ENCODE results near the gene MICALL1. TPM values are rescaled to one million over a fixed set of nuclear protein-coding genes. Genes with fewer than 3 reads are reported as not detected.

The MICALL1 gene
- total RNA-seq, 4 donors from 2014 or later: 14.4 to 29.4 (median 21.1) TPM

- no peak for DNase-seq
- H3K4me1 ChIP-seq: peaks cover 0 to 8% of the 10 kb centered on the region in 2 donors
These were observed 5.0 kb downstream of the MICALL1 start for GRCh38 chr22:37910890-37911672.

GRCh38 chr22:37911697-37912096 is 5.6 kb downstream of the MICALL1 start:
- Histone ChIP-seq H3K36me3 (peaks cover 0 to 12% of the 10 kb centered on the region in 2 donors), H3K4me3 (no peak overlapping the region), H3K27ac (peak overlapping the region in 1 of 4 donors; percentile 61), H3K4me1 (peaks cover 0 to 7% of the 10 kb centered on the region in 2 donors), H3K27me3 (no peaks in the 10 kb centered on the region), H3K9me3 (no peaks in the 10 kb centered on the region)
- in situ Hi-C loops (cut with MboI; ENCODE audit: low sequenced_read_pairs in 4 of 4): no loop called here
- TF ChIP-seq CTCF (IDR thresholded peaks at IDR 0.05 in 4 of 5, conservative IDR thresholded peaks at IDR 0.05 in 1 of 5): no peak
- no peak for TF ChIP-seq POLR2A (IDR thresholded peaks at IDR 0.05)
- intact Hi-C loops (cut with DNase I; ENCODE audit: low total_unique reads): no loop called here
- ATAC-seq (no peak), DNase-seq (no peak)

More at GRCh38 chr22:37910890-37911672, 5.0 kb downstream of the MICALL1 start:
- no peak for ATAC-seq
- intact Hi-C loops (cut with DNase I; ENCODE audit: low total_unique reads) (no loop called here), in situ Hi-C loops (cut with MboI; ENCODE audit: low sequenced_read_pairs in 4 of 4) (no loop called here)
- Histone ChIP-seq H3K27me3 (no peaks in the 10 kb centered on the region), H3K4me3 (no peak overlapping the region), H3K36me3 (peaks cover 0 to 5% of the 10 kb centered on the region in 2 donors), H3K9me3 (no peaks in the 10 kb centered on the region), H3K27ac (peak overlapping the region in 2 of 4 donors; percentile 26 to 61)
- TF ChIP-seq CTCF (IDR thresholded peaks at IDR 0.05 in 4 of 5, conservative IDR thresholded peaks at IDR 0.05 in 1 of 5) (no peak), POLR2A (IDR thresholded peaks at IDR 0.05) (no peak)

- DNase-seq (no peak), ATAC-seq (no peak)
- peaks cover 0 to 3% of the 10 kb centered on the region in 2 donors for H3K4me1 ChIP-seq
- H3K27me3 ChIP-seq: no peaks in the 10 kb centered on the region
- H3K36me3 ChIP-seq: peaks cover 0 to 16% of the 10 kb centered on the region in 2 donors
- in situ Hi-C loops (cut with MboI; ENCODE audit: low sequenced_read_pairs in 4 of 4) (no loop called here), intact Hi-C loops (cut with DNase I; ENCODE audit: low total_unique reads) (no loop called here)
- peak overlapping the region in 2 of 4 donors; percentile 48 to 61 for H3K27ac ChIP-seq
- H3K4me3 ChIP-seq: no peak overlapping the region
- no peaks in the 10 kb centered on the region for H3K9me3 ChIP-seq
- TF ChIP-seq CTCF (IDR thresholded peaks at IDR 0.05 in 4 of 5, conservative IDR thresholded peaks at IDR 0.05 in 1 of 5) (no peak), POLR2A (IDR thresholded peaks at IDR 0.05) (no peak)
These were observed 6.1 kb downstream of the MICALL1 start for GRCh38 chr22:37912171-37912570.

GRCh38 chr22:37913233-37913721 is 7.2 kb downstream of the MICALL1 start:
- H3K27me3 ChIP-seq: no peaks in the 10 kb centered on the region
- no peak overlapping the region for H3K4me3 ChIP-seq
- H3K9me3 ChIP-seq: no peaks in the 10 kb centered on the region
- ATAC-seq (peak; percentile 15 to 66), DNase-seq (no peak)
- peak overlapping the region; percentile 24 to 61 (median 44) for H3K27ac ChIP-seq
- intact Hi-C loops (cut with DNase I; ENCODE audit: low total_unique reads) (no loop called here), in situ Hi-C loops (cut with MboI; ENCODE audit: low sequenced_read_pairs in 4 of 4) (no loop called here)
- peaks cover 0 to 18% of the 10 kb centered on the region in 2 donors for H3K36me3 ChIP-seq
- H3K4me1 ChIP-seq: no peaks in the 10 kb centered on the region
- TF ChIP-seq CTCF (IDR thresholded peaks at IDR 0.05 in 4 of 5, conservative IDR thresholded peaks at IDR 0.05 in 1 of 5): no peak
- TF ChIP-seq POLR2A (IDR thresholded peaks at IDR 0.05): no peak
